Measurements from ENCODE around the gene SLC7A10.

The SLC7A10 gene

GRCh38 chr19:33177417-33177979 lies 48.2 kb downstream of the SLC7A10 start:
- TF ChIP-seq CTCF (IDR thresholded peaks at IDR 0.05): peak; percentile 41 to 42
- Histone ChIP-seq H3K4me1 (peaks cover 0 to 20% (median 19%) of the 10 kb centered on the region in 4 donors), H3K4me3 (peak overlapping the region; percentile 88 to 98), H3K36me3 (no peaks in the 10 kb centered on the region), H3K27me3 (no peaks in the 10 kb centered on the region), H3K27ac (peak overlapping the region; percentile 98), H3K9me3 (no peaks in the 10 kb centered on the region)
- no peak for DNase-seq
- intact Hi-C loops (cut with DNase I; ENCODE audit: low total_unique reads): no loop called here

- peak overlapping the region; percentile 98 for H3K27ac ChIP-seq
- H3K9me3 ChIP-seq: no peaks in the 10 kb centered on the region
- no peaks in the 10 kb centered on the region for H3K27me3 ChIP-seq
- H3K4me1 ChIP-seq: peaks cover 0 to 20% (median 19%) of the 10 kb centered on the region in 4 donors
- peak; percentile 21 to 26 for TF ChIP-seq CTCF (IDR thresholded peaks at IDR 0.05)
- peak; percentile 97 to 98 for DNase-seq
- intact Hi-C loops (cut with DNase I; ENCODE audit: low total_unique reads): no loop called here
- no peaks in the 10 kb centered on the region for H3K36me3 ChIP-seq
- peak overlapping the region; percentile 88 to 98 for H3K4me3 ChIP-seq
Measured at GRCh38 chr19:33176670-33177416, 48.8 kb downstream of the SLC7A10 start.

- DNase-seq: no peak
- H3K9me3 ChIP-seq: no peaks in the 10 kb centered on the region
- TF ChIP-seq CTCF (IDR thresholded peaks at IDR 0.05): no peak
- H3K27me3 ChIP-seq: no peaks in the 10 kb centered on the region
- peak overlapping the region; percentile 98 for H3K27ac ChIP-seq
- intact Hi-C loops (cut with DNase I; ENCODE audit: low total_unique reads): no loop called here
- H3K4me3 ChIP-seq: peak overlapping the region; percentile 88 to 98
- H3K36me3 ChIP-seq: no peaks in the 10 kb centered on the region
- H3K4me1 ChIP-seq: peaks cover 0 to 20% (median 19%) of the 10 kb centered on the region in 4 donors
Measured at GRCh38 chr19:33175886-33176669, 49.6 kb downstream of the SLC7A10 start.

GRCh38 chr19:33175156-33175782 lies 50.4 kb downstream of the SLC7A10 start:
- H3K9me3 ChIP-seq: no peaks in the 10 kb centered on the region
- DNase-seq: no peak
- no peak overlapping the region for H3K4me3 ChIP-seq
- H3K4me1 ChIP-seq: peaks cover 0 to 20% (median 19%) of the 10 kb centered on the region in 4 donors
- H3K27me3 ChIP-seq: no peaks in the 10 kb centered on the region
- intact Hi-C loops (cut with DNase I; ENCODE audit: low total_unique reads): no loop called here
- H3K27ac ChIP-seq: no peak overlapping the region
- no peak for TF ChIP-seq CTCF (IDR thresholded peaks at IDR 0.05)
- H3K36me3 ChIP-seq: no peaks in the 10 kb centered on the region

GRCh38 chr19:33174186-33174585 lies 51.5 kb downstream of the SLC7A10 start:
- Histone ChIP-seq H3K4me1 (peaks cover 0 to 20% (median 19%) of the 10 kb centered on the region in 4 donors), H3K27me3 (no peaks in the 10 kb centered on the region), H3K4me3 (no peak overlapping the region), H3K27ac (no peak overlapping the region), H3K9me3 (no peaks in the 10 kb centered on the region), H3K36me3 (no peaks in the 10 kb centered on the region)
- intact Hi-C loops (cut with DNase I; ENCODE audit: low total_unique reads): no loop called here
- no peak for DNase-seq
- TF ChIP-seq CTCF (IDR thresholded peaks at IDR 0.05): no peak
